DND-41 (cell line): ENCODE results near the gene CTDSPL2.

Experiments used
- EZH2 ChIP-seq: IDR thresholded peaks from 3 replicates; pipeline ENCODE4 v1.6.1; 2012; ENCODE audit warnings: borderline replicate concordance, low read depth, mild to moderate bottlenecking, moderate library complexity, low read length, inconsistent platforms; ENCODE audit not compliant: severe bottlenecking
- TF ChIP-seq, protein P1 (sequence below): IDR thresholded peaks from 2 replicates; pipeline ENCODE4 v1.5.1; 2012; ENCODE audit warnings: borderline replicate concordance, low read length, moderate library complexity, mild to moderate bottlenecking; ENCODE audit not compliant: poor library complexity, severe bottlenecking; ENCODE audit errors: extremely low read depth

DNA sequence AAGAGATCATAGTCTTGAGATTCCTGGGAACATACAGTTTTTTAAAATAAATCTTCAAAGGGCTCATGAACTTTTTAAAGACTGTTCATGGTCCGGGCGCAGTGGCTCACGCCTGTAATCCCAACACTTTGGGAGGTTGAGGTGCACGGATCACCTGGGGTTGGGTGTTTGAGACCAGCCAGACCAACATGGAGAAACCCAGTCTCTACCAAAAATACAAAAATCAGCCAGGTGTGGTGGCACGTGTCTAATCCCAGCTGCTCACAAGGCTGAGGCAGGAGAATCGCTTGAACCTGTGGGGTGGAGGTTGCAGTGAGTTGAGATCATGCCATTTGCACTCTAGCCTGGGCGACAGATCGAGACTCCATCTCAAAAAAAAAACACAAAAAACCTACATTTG lies 68.1 kb downstream of the CTDSPL2 start:
- TF ChIP-seq, protein P1, sequence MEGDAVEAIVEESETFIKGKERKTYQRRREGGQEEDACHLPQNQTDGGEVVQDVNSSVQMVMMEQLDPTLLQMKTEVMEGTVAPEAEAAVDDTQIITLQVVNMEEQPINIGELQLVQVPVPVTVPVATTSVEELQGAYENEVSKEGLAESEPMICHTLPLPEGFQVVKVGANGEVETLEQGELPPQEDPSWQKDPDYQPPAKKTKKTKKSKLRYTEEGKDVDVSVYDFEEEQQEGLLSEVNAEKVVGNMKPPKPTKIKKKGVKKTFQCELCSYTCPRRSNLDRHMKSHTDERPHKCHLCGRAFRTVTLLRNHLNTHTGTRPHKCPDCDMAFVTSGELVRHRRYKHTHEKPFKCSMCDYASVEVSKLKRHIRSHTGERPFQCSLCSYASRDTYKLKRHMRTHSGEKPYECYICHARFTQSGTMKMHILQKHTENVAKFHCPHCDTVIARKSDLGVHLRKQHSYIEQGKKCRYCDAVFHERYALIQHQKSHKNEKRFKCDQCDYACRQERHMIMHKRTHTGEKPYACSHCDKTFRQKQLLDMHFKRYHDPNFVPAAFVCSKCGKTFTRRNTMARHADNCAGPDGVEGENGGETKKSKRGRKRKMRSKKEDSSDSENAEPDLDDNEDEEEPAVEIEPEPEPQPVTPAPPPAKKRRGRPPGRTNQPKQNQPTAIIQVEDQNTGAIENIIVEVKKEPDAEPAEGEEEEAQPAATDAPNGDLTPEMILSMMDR, result no peak
- TF ChIP-seq EZH2, result no peak
